Aorta (tissue), 5 donors: ENCODE data around the gene BAZ1B. TPM values are rescaled to one million over a fixed set of nuclear protein-coding genes. Genes with fewer than 3 reads are reported as not detected.

Experiments used
- ATAC-seq: fragments of 200-7000 bp; cut with Tn5 transposase; one replicate; pipeline ENCODE4 v1.9.1; 2022; ENCODE audit warnings: moderate library complexity; ENCODE audit not compliant: low FRiP score
- DNase-seq, 2 donors: peaks; one replicate each; pipeline ENCODE4 v3.0.0-alpha.2; 2020
- H3K27ac ChIP-seq, 2 donors: one replicate each; pipeline ENCODE4 v1.5.1; 2013; ENCODE audit warnings: low read length in 2 of 2, mild to moderate bottlenecking in 2 of 2, moderate library complexity in 2 of 2, control low read depth in 1 of 2, inconsistent platforms in 1 of 2, low read depth in 1 of 2
- H3K27me3 ChIP-seq, 2 donors: one replicate each; pipeline ENCODE4 v1.6.1; 2013; ENCODE audit warnings: control low read depth in 1 of 2, low read length in 1 of 2, mild to moderate bottlenecking in 1 of 2, moderate library complexity in 1 of 2; ENCODE audit not compliant: insufficient read depth in 2 of 2, control insufficient read depth in 1 of 2
- H3K36me3 ChIP-seq, 2 donors: one replicate each; pipeline ENCODE4 v1.6.1; 2013; ENCODE audit warnings: control low read depth in 1 of 2, low read length in 1 of 2, mild to moderate bottlenecking in 1 of 2; ENCODE audit not compliant: insufficient read depth in 2 of 2, control insufficient read depth in 1 of 2
- H3K4me1 ChIP-seq, 2 donors: one replicate each; pipeline ENCODE4 v1.6.1; 2013; ENCODE audit warnings: low read length in 2 of 2, control low read depth in 1 of 2, mild to moderate bottlenecking in 1 of 2, moderate library complexity in 1 of 2; ENCODE audit not compliant: insufficient read depth in 2 of 2, control insufficient read depth in 1 of 2
- H3K4me3 ChIP-seq, 2 donors: one replicate each; pipeline ENCODE4 v1.5.1; 2013; ENCODE audit warnings: low read length in 2 of 2, control low read depth in 1 of 2, mild to moderate bottlenecking in 1 of 2
- H3K9me3 ChIP-seq: one replicate; pipeline ENCODE4 v1.6.1; 2013; ENCODE audit warnings: mild to moderate bottlenecking, low read length; ENCODE audit not compliant: control insufficient read depth
- WGBS, 2 donors: extraction: QIAGEN DNeasy Blood & Tissue Kit; methylation state at CpG; one replicate each; pipeline ENCODE4 v1.1.7; 2013; 5-methylcytosine and 5-hydroxymethylcytosine counted together
- intact Hi-C, 2 donors: fragments of 100-400 bp; cut with DNase I; formaldehyde crosslinking; loops; one replicate each; pipeline versions ENCODE4 v1.14.2 to v1.15.0; 2022
- polyA plus RNA-seq, 2 donors: library from polyadenylated mRNA; stranded (reverse); fragments of 200-250 nt; gene quantifications; one replicate each; pipeline ENCODE4 v1.2.3, GENCODE V29; 2013
- total RNA-seq, 2 donors: library from RNA; stranded (reverse); fragmentation: NEBNext Ultra II Directional; extraction: Animal tissue kit (Norgen Biotek cat#: 25700); gene quantifications; one replicate each; pipeline ENCODE4 v1.2.1, GENCODE V29; 2021
- donor health status: healthy with polysubstance abuse.
- donor health status: Bipolar disorder and iron deficiency.
- donor health status: DM: no; HTN: no; CAD: no.
- donor health status: DM: no; HTN: no; CAD: no.
- donor health status: DM: yes; HTN: yes; CAD: no.

The BAZ1B gene
- total and polyA plus RNA-seq, 4 donors, result 19.1 to 60.0 (median 36.6) TPM

- no peaks in the 10 kb centered on the region for H3K27me3 ChIP-seq
- H3K4me1 ChIP-seq, result no peaks in the 10 kb centered on the region
- 19 to 24% methylated on average over 11 to 14 of the region's 14 CpGs for WGBS, 2 donors
- DNase-seq (no peak), ATAC-seq (peak; percentile 75)
- intact Hi-C loops, result no loop called here
- H3K27ac ChIP-seq, result peak overlapping the region in 1 of 2 donors; percentile 34
- H3K4me3 ChIP-seq, result no peak overlapping the region
- no peaks in the 10 kb centered on the region for H3K9me3 ChIP-seq
- no peaks in the 10 kb centered on the region for H3K36me3 ChIP-seq
Measured at GRCh38 chr7:73397521-73398281, 124.4 kb downstream of the BAZ1B start.

- WGBS, 2 donors, result 30 to 37% methylated on average over 21 of the region's 21 CpGs
- DNase-seq (no peak), ATAC-seq (peak; percentile 58)
- no peaks in the 10 kb centered on the region for H3K4me1 ChIP-seq
- H3K9me3 ChIP-seq, result no peaks in the 10 kb centered on the region
- H3K36me3 ChIP-seq, result no peaks in the 10 kb centered on the region
- intact Hi-C loops, result no loop called here
- no peak overlapping the region for H3K27ac ChIP-seq
- H3K27me3 ChIP-seq, result no peaks in the 10 kb centered on the region
- no peak overlapping the region for H3K4me3 ChIP-seq
Measured at GRCh38 chr7:73395538-73396503, 126.3 kb downstream of the BAZ1B start.

GRCh38 chr7:73394422-73394821 is 127.7 kb downstream of the BAZ1B start:
- intact Hi-C loops, result no loop called here
- no peak for ATAC-seq
- H3K4me1 ChIP-seq, result no peaks in the 10 kb centered on the region
- H3K9me3 ChIP-seq, result peaks cover 3% of the 10 kb centered on the region
- WGBS, 2 donors, result 63 to 69% methylated on average over 3 of the region's 3 CpGs
- H3K27ac ChIP-seq, result no peak overlapping the region
- H3K36me3 ChIP-seq, result no peaks in the 10 kb centered on the region
- no peak for DNase-seq
- no peak overlapping the region for H3K4me3 ChIP-seq
- peaks cover 0 to 1% of the 10 kb centered on the region in 2 donors for H3K27me3 ChIP-seq

DNA sequence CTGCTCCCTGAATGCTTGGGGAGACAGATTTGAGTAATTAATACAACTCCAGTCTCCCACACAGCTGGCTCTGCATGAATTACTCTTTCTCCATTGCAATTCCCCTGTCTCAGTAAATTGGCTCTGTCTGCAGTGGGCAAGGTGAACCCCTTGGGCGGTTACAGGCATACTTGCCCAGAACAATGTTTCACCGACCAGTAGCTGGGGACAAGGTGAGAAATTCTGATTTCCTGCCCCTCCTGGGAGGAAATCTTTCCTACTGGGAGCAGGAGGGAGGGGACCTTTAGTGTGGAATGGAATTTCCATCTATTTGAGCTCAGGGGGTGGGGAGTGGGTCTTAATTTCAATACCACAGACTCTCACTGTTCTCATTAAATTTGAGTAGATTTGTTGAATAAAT is 130.7 kb downstream of the BAZ1B start:
- Histone ChIP-seq H3K36me3 (no peaks in the 10 kb centered on the region), H3K27me3 (peaks cover 0 to 1% of the 10 kb centered on the region in 2 donors), H3K4me3 (no peak overlapping the region), H3K4me1 (no peaks in the 10 kb centered on the region), H3K27ac (no peak overlapping the region), H3K9me3 (peaks cover 3% of the 10 kb centered on the region)
- 58 to 69% methylated on average over 2 of the region's 2 CpGs for WGBS, 2 donors
- intact Hi-C loops, result no loop called here
- DNase-seq (no peak), ATAC-seq (no peak)

Other genes starting within 250 kb of the BAZ1B start
- gene NSUN5, start 213.5 kb downstream of the BAZ1B start, total RNA-seq, result 10 to 100 TPM; 11.8 to 20.3 TPM
- 10 to 100 TPM; 16.4 to 33.2 TPM for gene NSUN5, start 213.5 kb downstream of the BAZ1B start, polyA plus RNA-seq
- gene TRIM50, start 194.2 kb downstream of the BAZ1B start, total RNA-seq, result 1 to 10 TPM in 1 of 2 donors, not detected in 1; 2.2 TPM
- gene TRIM50, start 194.2 kb downstream of the BAZ1B start, polyA plus RNA-seq, result under 1 TPM in 1 of 2 donors, not detected in 1; 0.38 TPM
- gene FKBP6, start 194.1 kb downstream of the BAZ1B start, total RNA-seq, result not detected
- gene FKBP6, start 194.1 kb downstream of the BAZ1B start, polyA plus RNA-seq, result under 1 TPM in 1 of 2 donors, not detected in 1; 0.10 TPM
- gene FZD9, start 88.5 kb downstream of the BAZ1B start, total RNA-seq, result under 1 TPM in 1 of 2 donors, not detected in 1; 0.21 TPM
- under 1 TPM in 1 of 2 donors, not detected in 1; 0.20 TPM for gene FZD9, start 88.5 kb downstream of the BAZ1B start, polyA plus RNA-seq
- 10 to 100 TPM; 45.5 to 68.2 TPM for gene BCL7B, start 35.4 kb upstream of the BAZ1B start, total RNA-seq
- gene BCL7B, start 35.4 kb upstream of the BAZ1B start, polyA plus RNA-seq, result 10 to 100 TPM; 70.9 to 92.3 TPM
- 10 to 100 TPM; 26.5 to 27.7 TPM for gene TBL2, start 56.3 kb upstream of the BAZ1B start, total RNA-seq
- gene TBL2, start 56.3 kb upstream of the BAZ1B start, polyA plus RNA-seq, result 10 to 100 TPM; 17.7 to 22.8 TPM
- gene MLXIPL, start 102.2 kb upstream of the BAZ1B start, total RNA-seq, result 1 to 10 TPM; 2.0 to 4.5 TPM
- gene MLXIPL, start 102.2 kb upstream of the BAZ1B start, polyA plus RNA-seq, result 10 to 100 TPM in 1 of 2 donors, under 1 TPM in 1; 0.23 to 13.5 TPM
- 1 to 10 TPM; 1.5 to 1.8 TPM for gene VPS37D, start 145.5 kb upstream of the BAZ1B start, total RNA-seq
- 1 to 10 TPM in 1 of 2 donors, under 1 TPM in 1; 0.88 to 2.3 TPM for gene VPS37D, start 145.5 kb upstream of the BAZ1B start, polyA plus RNA-seq
- 1 to 10 TPM; 6.7 to 7.8 TPM for gene DNAJC30, start 161.2 kb upstream of the BAZ1B start, total RNA-seq
- gene DNAJC30, start 161.2 kb upstream of the BAZ1B start, polyA plus RNA-seq, result 1 to 10 TPM; 4.5 to 5.1 TPM
- gene BUD23, start 161.3 kb upstream of the BAZ1B start, total RNA-seq, result 10 to 100 TPM; 39.0 to 39.6 TPM
- gene BUD23, start 161.3 kb upstream of the BAZ1B start, polyA plus RNA-seq, result 10 to 100 TPM; 48.1 to 60.7 TPM
- gene STX1A, start 197.4 kb upstream of the BAZ1B start, total RNA-seq, result 10 to 100 TPM; 10.2 to 14.7 TPM
- 10 to 100 TPM in 1 of 2 donors, 1 to 10 TPM in 1; 2.6 to 13.4 TPM for gene STX1A, start 197.4 kb upstream of the BAZ1B start, polyA plus RNA-seq
- 10 to 100 TPM; 11.2 to 11.4 TPM for gene ABHD11, start 216.5 kb upstream of the BAZ1B start, total RNA-seq
- gene ABHD11, start 216.5 kb upstream of the BAZ1B start, polyA plus RNA-seq, result 10 to 100 TPM; 15.3 to 32.5 TPM
- gene CLDN3, start 248.0 kb upstream of the BAZ1B start, total RNA-seq, result not detected
- 10 to 100 TPM in 1 of 2 donors, 1 to 10 TPM in 1; 1.3 to 17.4 TPM for gene CLDN3, start 248.0 kb upstream of the BAZ1B start, polyA plus RNA-seq